ENCODE data around the gene MTA2.

DNA sequence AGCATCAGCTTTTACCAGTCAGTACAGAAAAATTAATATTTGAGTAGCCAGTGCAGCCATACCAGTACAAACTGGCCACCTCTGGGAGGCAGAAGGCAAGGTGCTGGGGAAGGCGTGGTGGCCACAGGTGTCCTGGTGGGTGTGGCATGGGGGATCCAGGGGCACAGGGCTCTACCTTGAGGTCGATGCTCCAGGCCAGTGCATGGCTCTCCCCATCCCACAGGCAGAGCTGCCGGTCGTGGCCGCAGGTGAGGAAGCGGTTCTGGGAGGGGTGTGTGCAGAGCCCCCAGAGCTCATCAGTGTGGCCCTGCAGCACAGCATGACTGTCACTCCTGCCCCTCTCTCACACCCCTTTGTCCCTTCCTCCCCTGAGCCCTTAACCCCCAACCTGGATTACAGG, 3.8 kb upstream of the MTA2 start:
- TF ChIP-seq, protein P1, sequence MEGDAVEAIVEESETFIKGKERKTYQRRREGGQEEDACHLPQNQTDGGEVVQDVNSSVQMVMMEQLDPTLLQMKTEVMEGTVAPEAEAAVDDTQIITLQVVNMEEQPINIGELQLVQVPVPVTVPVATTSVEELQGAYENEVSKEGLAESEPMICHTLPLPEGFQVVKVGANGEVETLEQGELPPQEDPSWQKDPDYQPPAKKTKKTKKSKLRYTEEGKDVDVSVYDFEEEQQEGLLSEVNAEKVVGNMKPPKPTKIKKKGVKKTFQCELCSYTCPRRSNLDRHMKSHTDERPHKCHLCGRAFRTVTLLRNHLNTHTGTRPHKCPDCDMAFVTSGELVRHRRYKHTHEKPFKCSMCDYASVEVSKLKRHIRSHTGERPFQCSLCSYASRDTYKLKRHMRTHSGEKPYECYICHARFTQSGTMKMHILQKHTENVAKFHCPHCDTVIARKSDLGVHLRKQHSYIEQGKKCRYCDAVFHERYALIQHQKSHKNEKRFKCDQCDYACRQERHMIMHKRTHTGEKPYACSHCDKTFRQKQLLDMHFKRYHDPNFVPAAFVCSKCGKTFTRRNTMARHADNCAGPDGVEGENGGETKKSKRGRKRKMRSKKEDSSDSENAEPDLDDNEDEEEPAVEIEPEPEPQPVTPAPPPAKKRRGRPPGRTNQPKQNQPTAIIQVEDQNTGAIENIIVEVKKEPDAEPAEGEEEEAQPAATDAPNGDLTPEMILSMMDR (IDR thresholded peaks at IDR 0.05) = no peak
- no peak for TF ChIP-seq POLR2A (IDR thresholded peaks at IDR 0.05)
